Astrocyte of the spinal cord (primary cell): ENCODE measurements around the gene PSMB7.

Experiments
- DNase-seq: peaks from one replicate; pipeline ENCODE4 v3.0.0; 2011; ENCODE audit warnings: low read depth, low spot score
- H3K4me3 ChIP-seq: 2 replicates; pipeline ENCODE4 v1.5.1; 2011; ENCODE audit warnings: low read depth, mild to moderate bottlenecking, low read length, moderate library complexity
- CTCF ChIP-seq: IDR thresholded peaks from 2 replicates; pipeline ENCODE4 v1.5.1; 2012; ENCODE audit warnings: low read depth, mild to moderate bottlenecking, low read length, inconsistent platforms
- in situ Hi-C: cut with HindIII; loops from 2 replicates; pipeline ENCODE4 v1.10.0; 2017; ENCODE audit warnings: low sequenced_read_pairs

The PSMB7 gene

DNA sequence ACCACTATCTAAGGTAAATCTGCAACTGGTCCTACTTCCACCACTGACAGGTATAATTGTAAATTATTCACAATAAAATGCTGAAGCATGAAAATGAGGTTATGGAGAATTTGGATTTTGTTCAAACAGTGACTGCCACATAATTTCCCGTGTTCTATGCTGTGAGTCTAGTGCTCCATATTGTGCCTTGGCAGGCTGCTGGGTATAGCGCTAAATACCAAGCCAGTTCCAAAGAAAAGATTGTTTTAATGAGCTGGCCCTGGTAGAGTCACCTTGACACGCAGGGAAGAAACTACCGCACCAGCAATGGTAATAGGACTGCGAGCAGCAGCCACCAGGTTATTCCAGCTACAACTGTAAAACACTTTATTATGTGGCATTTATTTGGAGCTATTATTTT, 30.4 kb downstream of the PSMB7 start:
- no peak overlapping the region for H3K4me3 ChIP-seq
- no peak for DNase-seq
- no peak for TF ChIP-seq CTCF
- in situ Hi-C loops, result no loop called here

- DNase-seq, result no peak
- no peak overlapping the region for H3K4me3 ChIP-seq
- in situ Hi-C loops, result no loop called here
- TF ChIP-seq CTCF, result no peak
Observed at GRCh38 chr9:124384210-124384609, 31.0 kb downstream of the PSMB7 start.

DNA sequence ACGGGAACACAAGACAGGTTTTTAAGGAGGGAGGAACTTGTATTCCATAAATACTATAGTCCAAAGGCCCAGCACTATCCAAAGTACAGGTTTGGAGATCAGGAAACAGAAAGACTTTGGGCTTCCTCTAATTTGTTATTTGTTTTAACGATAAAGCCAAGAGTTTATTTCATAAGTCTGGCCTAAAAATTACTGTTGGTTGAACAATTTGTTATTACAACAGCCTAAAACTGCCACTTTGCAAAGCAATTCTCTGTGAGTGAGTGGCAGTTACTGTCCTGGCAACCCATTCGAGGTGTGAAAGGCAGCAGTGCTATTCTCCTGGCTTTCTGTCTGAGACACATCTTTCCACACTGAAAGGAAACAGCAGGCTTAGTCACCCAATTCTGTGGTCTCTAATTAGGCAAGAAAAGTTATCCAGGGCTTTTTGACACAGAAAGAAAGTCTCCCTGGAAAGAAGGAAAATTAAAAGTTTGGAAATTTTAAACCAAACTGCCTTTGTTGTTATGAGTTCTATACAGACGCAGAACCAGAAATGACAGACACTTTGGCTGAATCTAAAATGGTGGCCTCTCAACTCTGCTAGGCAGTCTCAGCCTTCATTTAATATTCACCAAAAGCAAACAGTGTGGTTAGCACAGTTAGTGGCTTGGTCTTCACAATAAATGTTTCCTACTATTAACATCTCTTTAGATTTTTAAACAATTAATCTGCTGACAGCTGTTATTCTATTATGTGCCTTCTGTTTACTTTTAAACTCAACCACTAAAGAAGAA, 33.9 kb downstream of the PSMB7 start:
- TF ChIP-seq CTCF, result no peak
- in situ Hi-C loops, result no loop called here
- DNase-seq, result no peak
- no peak overlapping the region for H3K4me3 ChIP-seq

- no peak for DNase-seq
- in situ Hi-C loops, result no loop called here
- no peak overlapping the region for H3K4me3 ChIP-seq
- no peak for TF ChIP-seq CTCF
Observed at GRCh38 chr9:124377551-124378406, 37.5 kb downstream of the PSMB7 start.

GRCh38 chr9:124376329-124376728, 38.9 kb downstream of the PSMB7 start:
- in situ Hi-C loops, result no loop called here
- TF ChIP-seq CTCF, result no peak
- no peak for DNase-seq
- H3K4me3 ChIP-seq, result no peak overlapping the region

- no peak for TF ChIP-seq CTCF
- in situ Hi-C loops, result no loop called here
- no peak for DNase-seq
- H3K4me3 ChIP-seq, result no peak overlapping the region
Observed at GRCh38 chr9:124375726-124376125, 39.5 kb downstream of the PSMB7 start.
